ENCODE results near the gene SIRPG. TPM values are rescaled to one million over a fixed set of nuclear protein-coding genes. Genes with fewer than 3 reads are reported as not detected.
A peak's percentile ranks its signal among the peaks of the same experiment; 100 is the strongest.
"Not testable (repeated sequence)": the region's sequence is repeated elsewhere in the genome, so short reads cannot be mapped to it uniquely, and the experiment has no call there.

SIRPG gene
- total RNA-seq, 1 experiment from 2014 or later: 2.1 TPM

DNA sequence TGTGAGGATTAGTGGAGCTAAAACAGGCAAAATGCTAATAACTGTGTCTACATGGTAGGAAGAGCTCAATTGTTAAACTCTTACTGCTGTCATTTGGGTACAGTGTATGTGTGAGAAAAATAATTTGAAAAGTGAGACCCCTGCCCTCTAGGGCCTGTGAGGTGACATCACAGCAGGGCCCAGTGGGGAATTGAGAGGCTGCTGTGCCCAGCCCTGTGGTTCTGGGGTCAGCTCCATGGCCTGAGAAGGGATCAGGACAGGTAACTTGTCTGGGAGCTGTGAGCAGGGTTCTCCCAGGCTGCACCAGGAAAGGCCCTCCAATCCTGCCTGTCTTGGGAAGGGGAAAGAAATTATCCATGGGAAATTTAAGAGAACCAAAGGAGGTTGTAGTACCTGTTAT is 39.1 kb downstream of the SIRPG start:
- Histone ChIP-seq H3K79me2 (ENCODE audit: low read depth) (peaks cover 11% of the 10 kb centered on the region), H3K9me2 (ENCODE audit: insufficient read depth) (no peaks in the 10 kb centered on the region), H3K4me2 (peak overlapping the region; percentile 63), H2AFZ (no peak overlapping the region), H3K36me3 (ENCODE audit: low read depth) (peaks cover 13% of the 10 kb centered on the region; the same call in 1 of the 2 replicates), H3K27me3 (ENCODE audit: insufficient read depth, low read depth) (no peaks in the 10 kb centered on the region), H4K20me1 (ENCODE audit: insufficient read depth) (no peaks in the 10 kb centered on the region), H3K4me1 (replicated peaks; ENCODE audit: insufficient read depth) (peaks cover 43% of the 10 kb centered on the region), H3F3A (ENCODE audit: insufficient read depth, low read depth) (peaks cover 17% of the 10 kb centered on the region; the same call in 1 of the 2 replicates), H3K4me3 (peak overlapping the region; percentile 42; the same call in 1 of the 2 replicates), H3K27ac (peak overlapping the region; percentile 65; the same call in 1 of the 2 replicates), H3K9me3 (ENCODE audit: insufficient read depth, low read depth) (peaks cover 14% of the 10 kb centered on the region)
- ChIA-PET POLR2A (ENCODE audit: unreplicated experiment) (no interaction called here), CTCF (interaction anchor here (0.7 kb wide), 1 partner anchor 51 kb away, joined by 6 read pairs; no protein-coding TSS in a partner anchor)
- DNase-seq: no peak
- no TSS peak for BruUV-seq (replicated peaks)
- no peak for TF ChIP-seq EZH2 (IDR thresholded peaks at IDR 0.05; ENCODE audit: low read depth)
- TF ChIP-seq, protein P1, sequence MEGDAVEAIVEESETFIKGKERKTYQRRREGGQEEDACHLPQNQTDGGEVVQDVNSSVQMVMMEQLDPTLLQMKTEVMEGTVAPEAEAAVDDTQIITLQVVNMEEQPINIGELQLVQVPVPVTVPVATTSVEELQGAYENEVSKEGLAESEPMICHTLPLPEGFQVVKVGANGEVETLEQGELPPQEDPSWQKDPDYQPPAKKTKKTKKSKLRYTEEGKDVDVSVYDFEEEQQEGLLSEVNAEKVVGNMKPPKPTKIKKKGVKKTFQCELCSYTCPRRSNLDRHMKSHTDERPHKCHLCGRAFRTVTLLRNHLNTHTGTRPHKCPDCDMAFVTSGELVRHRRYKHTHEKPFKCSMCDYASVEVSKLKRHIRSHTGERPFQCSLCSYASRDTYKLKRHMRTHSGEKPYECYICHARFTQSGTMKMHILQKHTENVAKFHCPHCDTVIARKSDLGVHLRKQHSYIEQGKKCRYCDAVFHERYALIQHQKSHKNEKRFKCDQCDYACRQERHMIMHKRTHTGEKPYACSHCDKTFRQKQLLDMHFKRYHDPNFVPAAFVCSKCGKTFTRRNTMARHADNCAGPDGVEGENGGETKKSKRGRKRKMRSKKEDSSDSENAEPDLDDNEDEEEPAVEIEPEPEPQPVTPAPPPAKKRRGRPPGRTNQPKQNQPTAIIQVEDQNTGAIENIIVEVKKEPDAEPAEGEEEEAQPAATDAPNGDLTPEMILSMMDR (conservative IDR thresholded peaks at IDR 0.05): no peak
- intact Hi-C loops (cut with micrococcal nuclease; ENCODE audit: unreplicated experiment): no loop called here

DNA sequence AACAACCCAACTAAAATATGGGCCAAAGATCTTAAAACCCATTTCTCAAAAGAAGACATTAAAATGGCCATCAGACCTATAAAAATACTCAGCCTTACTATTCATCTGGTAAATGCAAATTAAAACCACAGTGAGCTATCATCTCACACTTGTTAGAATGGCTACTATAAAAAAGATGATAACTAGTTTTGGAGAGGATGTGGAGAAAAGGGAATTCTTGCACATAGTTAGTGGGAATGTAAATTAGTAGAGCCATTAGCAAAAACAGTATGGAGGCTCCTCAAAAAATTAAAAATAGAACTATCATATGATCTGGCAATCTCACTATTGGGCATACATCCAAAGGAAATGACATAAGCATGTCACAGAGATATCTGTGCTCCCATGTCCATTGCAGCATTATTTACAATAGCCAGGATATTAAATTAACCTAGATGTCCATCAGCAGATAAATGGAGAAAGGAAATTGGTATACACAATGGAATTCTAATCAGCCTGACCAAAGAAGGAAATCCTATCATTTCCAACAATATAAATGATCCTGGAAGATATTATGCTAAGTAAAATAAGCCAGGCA is 40.6 kb downstream of the SIRPG start:
- CTCF ChIA-PET: interaction anchor here (0.6 kb wide), 1 partner anchor 102 kb away, joined by 8 read pairs; no protein-coding TSS in a partner anchor

DNA sequence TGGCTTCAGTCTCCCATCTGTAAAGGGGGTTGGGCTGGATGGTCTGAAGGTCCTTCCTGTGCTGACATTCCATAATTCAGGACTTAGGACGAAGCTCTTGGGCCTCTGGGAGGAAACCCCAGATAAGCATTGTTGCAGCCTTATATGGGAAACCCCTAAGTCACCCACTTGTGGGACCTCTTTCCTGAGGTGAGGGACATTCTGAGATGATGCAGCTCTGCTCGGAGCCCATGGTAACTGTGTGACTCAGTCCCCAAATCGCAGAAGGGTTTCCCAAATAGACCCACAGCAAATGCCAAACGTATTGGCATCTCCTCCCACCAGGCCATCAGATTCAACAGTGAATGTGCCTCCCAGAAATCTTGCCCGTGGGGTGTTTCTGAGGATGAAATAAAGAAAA is 47.2 kb downstream of the SIRPG start:
- H2AFZ ChIP-seq; H3K4me3 ChIP-seq; H4K20me1 ChIP-seq (ENCODE audit: insufficient read depth); BruUV-seq (replicated peaks); DNase-seq; H3K79me2 ChIP-seq (ENCODE audit: low read depth); H3K4me1 ChIP-seq (replicated peaks; ENCODE audit: insufficient read depth); H3K27ac ChIP-seq; H3K27me3 ChIP-seq (ENCODE audit: insufficient read depth, low read depth); CTCF ChIA-PET; H3K9me3 ChIP-seq (ENCODE audit: insufficient read depth, low read depth); POLR2A ChIA-PET (ENCODE audit: unreplicated experiment); H3K4me2 ChIP-seq; H3K9me2 ChIP-seq (ENCODE audit: insufficient read depth); H3K36me3 ChIP-seq (ENCODE audit: low read depth); intact Hi-C loops (cut with micrococcal nuclease; ENCODE audit: unreplicated experiment); H3F3A ChIP-seq (ENCODE audit: insufficient read depth, low read depth): not testable (repeated sequence)

More for the DNA sequence above, 40.6 kb downstream of the SIRPG start:
- Histone ChIP-seq H2AFZ (no peak overlapping the region), H4K20me1 (ENCODE audit: insufficient read depth) (no peaks in the 10 kb centered on the region), H3K79me2 (ENCODE audit: low read depth) (peaks cover 11% of the 10 kb centered on the region), H3K4me2 (peak overlapping the region; percentile 63), H3K9me2 (ENCODE audit: insufficient read depth) (no peaks in the 10 kb centered on the region), H3F3A (ENCODE audit: insufficient read depth, low read depth) (peaks cover 17% of the 10 kb centered on the region; the same call in 1 of the 2 replicates), H3K27me3 (ENCODE audit: insufficient read depth, low read depth) (no peaks in the 10 kb centered on the region), H3K4me3 (peak overlapping the region; percentile 42; the same call in 1 of the 2 replicates), H3K9me3 (ENCODE audit: insufficient read depth, low read depth) (peaks cover 14% of the 10 kb centered on the region), H3K27ac (peak overlapping the region; percentile 1; the same call in 1 of the 2 replicates), H3K36me3 (ENCODE audit: low read depth) (peaks cover 13% of the 10 kb centered on the region; the same call in 1 of the 2 replicates), H3K4me1 (replicated peaks; ENCODE audit: insufficient read depth) (peaks cover 35% of the 10 kb centered on the region)
- TF ChIP-seq EZH2 (IDR thresholded peaks at IDR 0.05; ENCODE audit: low read depth): no peak
- TF ChIP-seq, protein P1 (conservative IDR thresholded peaks at IDR 0.05): no peak
- intact Hi-C loops (cut with micrococcal nuclease; ENCODE audit: unreplicated experiment): no loop called here
- no peak for DNase-seq
- no TSS peak for BruUV-seq (replicated peaks)
- POLR2A ChIA-PET (ENCODE audit: unreplicated experiment): no interaction called here

DNA sequence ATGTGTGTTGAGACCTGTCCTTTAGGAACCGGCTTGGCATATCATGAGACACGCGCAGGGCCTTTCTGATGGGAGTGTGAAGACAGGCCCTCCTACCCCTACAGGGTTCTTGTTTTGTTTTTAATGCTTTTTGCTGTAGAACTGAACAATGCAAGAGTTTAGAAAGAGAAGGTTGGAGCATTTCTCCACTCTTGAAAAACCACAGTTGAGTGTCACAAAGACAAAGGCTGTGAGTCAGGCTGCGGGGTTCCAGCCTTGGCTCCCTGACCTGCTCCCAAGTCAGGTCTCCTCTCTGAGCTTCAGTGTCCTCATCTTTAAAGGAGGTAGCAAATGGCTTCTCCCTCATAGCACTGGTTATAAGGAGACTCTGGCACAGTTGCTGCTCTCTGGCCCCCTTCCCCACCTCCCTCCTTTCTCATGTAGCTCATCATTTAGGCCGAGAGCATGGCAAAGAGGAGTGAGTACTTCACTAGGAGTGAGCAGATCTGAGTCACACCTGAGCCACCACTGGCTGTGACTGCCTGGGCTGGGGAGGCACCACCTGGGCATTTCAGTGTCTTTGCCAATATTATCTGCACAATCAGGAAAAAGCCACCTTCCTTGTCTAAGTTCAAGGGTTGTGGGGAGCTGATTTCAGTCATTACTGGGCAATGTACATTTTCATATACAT is 48.8 kb downstream of the SIRPG start:
- H3K27me3 ChIP-seq (ENCODE audit: insufficient read depth, low read depth); intact Hi-C loops (cut with micrococcal nuclease; ENCODE audit: unreplicated experiment); DNase-seq; POLR2A ChIA-PET (ENCODE audit: unreplicated experiment); H2AFZ ChIP-seq; H3K4me3 ChIP-seq; H3F3A ChIP-seq (ENCODE audit: insufficient read depth, low read depth); BruUV-seq (replicated peaks); H3K36me3 ChIP-seq (ENCODE audit: low read depth); H3K4me2 ChIP-seq; H3K9me3 ChIP-seq (ENCODE audit: insufficient read depth, low read depth); H3K79me2 ChIP-seq (ENCODE audit: low read depth); H4K20me1 ChIP-seq (ENCODE audit: insufficient read depth); CTCF ChIA-PET; H3K9me2 ChIP-seq (ENCODE audit: insufficient read depth); H3K4me1 ChIP-seq (replicated peaks; ENCODE audit: insufficient read depth); H3K27ac ChIP-seq: not testable (repeated sequence)

Data from PC-9 (cell line).